Spinal cord (tissue), 10 donors: Measurements from ENCODE around the gene RACGAP1. TPM values are rescaled to one million over a fixed set of nuclear protein-coding genes. Genes with fewer than 3 reads are reported as not detected.

ENCODE experiments used
- DNase-seq, 6 donors: peaks; one replicate each; pipeline versions ENCODE4 v3.0.0 to v3.0.0-alpha.2; 2013 to 2015; ENCODE audit warnings: low spot score in 6 of 6, low read depth in 4 of 6
- H3K27ac ChIP-seq: one replicate; pipeline ENCODE4 v1.5.1; 2013; ENCODE audit warnings: low read depth, low read length, control low read depth
- H3K27me3 ChIP-seq: one replicate; pipeline ENCODE4 v1.6.1; 2013; ENCODE audit warnings: low read length; ENCODE audit not compliant: control insufficient read depth, insufficient read depth
- H3K36me3 ChIP-seq: one replicate; pipeline ENCODE4 v1.6.1; 2013; ENCODE audit warnings: low read length; ENCODE audit not compliant: control insufficient read depth, insufficient read depth
- H3K4me1 ChIP-seq: one replicate; pipeline ENCODE4 v1.6.1; 2013; ENCODE audit warnings: low read length; ENCODE audit not compliant: control insufficient read depth, insufficient read depth
- H3K4me3 ChIP-seq: one replicate; pipeline ENCODE4 v1.5.1; 2013; ENCODE audit warnings: low read depth, low read length, control low read depth
- H3K9me3 ChIP-seq: one replicate; pipeline ENCODE4 v1.6.1; 2013; ENCODE audit warnings: low read length; ENCODE audit not compliant: control insufficient read depth, insufficient read depth
- WGBS: methylation state at CpG from one replicate; pipeline ENCODE4 v1.1.5; 2013; ENCODE audit warnings: missing lambda C conversion rate; ENCODE audit not compliant: insufficient coverage; 5-methylcytosine and 5-hydroxymethylcytosine counted together
- polyA plus RNA-seq, 2 donors: library from polyadenylated mRNA; unstranded; fragments of 120-200 nt; gene quantifications; one replicate each; pipeline ENCODE4 v1.2.1, GENCODE V29; 2013; ENCODE audit not compliant: insufficient read length in 2 of 2
- total RNA-seq, 2 donors: library from RNA; depleted of rRNA in 1 of 2; stranded (reverse); fragments of 120-200 nt in 1 of 2; fragments of >200 nt in 1 of 2; gene quantifications; one replicate each; pipeline versions ENCODE4 v1.2.3 to v1.2.4, GENCODE V29; 2013 to 2014
- donor health status: healthy.

Gene RACGAP1
- total and polyA plus RNA-seq, 4 donors, result 32.1 to 46.2 (median 40.6) TPM

GRCh38 chr12:49973361-49973830, 51.9 kb downstream of the RACGAP1 start:
- Histone ChIP-seq H3K36me3 (peaks cover 8% of the 10 kb centered on the region), H3K4me3 (no peak overlapping the region), H3K27me3 (peaks cover 2% of the 10 kb centered on the region), H3K9me3 (no peaks in the 10 kb centered on the region), H3K4me1 (peaks cover 87% of the 10 kb centered on the region), H3K27ac (no peak overlapping the region)
- DNase-seq, result no peak
- WGBS, result 91% methylated on average over 19 of the region's 19 CpGs

GRCh38 chr12:49972641-49973360, 52.5 kb downstream of the RACGAP1 start, which contains the start of gene AQP6:
AQP6 (plus strand) TSS chr12:49972947; CDS start chr12:49973174, 227 bp downstream.
- H3K9me3 ChIP-seq, result no peaks in the 10 kb centered on the region
- H3K4me1 ChIP-seq, result peaks cover 89% of the 10 kb centered on the region
- no peak for DNase-seq
- peaks cover 8% of the 10 kb centered on the region for H3K36me3 ChIP-seq
- 84% methylated on average over 15 of the region's 18 CpGs for WGBS
- H3K4me3 ChIP-seq, result no peak within 1 kb of the TSS
- no peak within 1 kb of the TSS for H3K27ac ChIP-seq
- H3K27me3 ChIP-seq, result peaks cover 2% of the 10 kb centered on the region

GRCh38 chr12:49972129-49972528, 53.2 kb downstream of the RACGAP1 start:
- no peak for DNase-seq
- Histone ChIP-seq H3K9me3 (no peaks in the 10 kb centered on the region), H3K27ac (no peak overlapping the region), H3K4me1 (peaks cover 93% of the 10 kb centered on the region), H3K4me3 (no peak overlapping the region), H3K27me3 (peaks cover 2% of the 10 kb centered on the region), H3K36me3 (peaks cover 8% of the 10 kb centered on the region)
- WGBS, result 83% methylated on average over 6 of the region's 9 CpGs

GRCh38 chr12:49971141-49971540, 54.2 kb downstream of the RACGAP1 start:
- H3K4me3 ChIP-seq, result no peak overlapping the region
- peaks cover 8% of the 10 kb centered on the region for H3K36me3 ChIP-seq
- no peak for DNase-seq
- WGBS, result 78% methylated on average over 3 of the region's 6 CpGs
- H3K27me3 ChIP-seq, result peaks cover 2% of the 10 kb centered on the region
- no peaks in the 10 kb centered on the region for H3K9me3 ChIP-seq
- H3K27ac ChIP-seq, result no peak overlapping the region
- peaks cover 95% of the 10 kb centered on the region for H3K4me1 ChIP-seq

GRCh38 chr12:49970658-49971057, 54.6 kb downstream of the RACGAP1 start:
- no peak for DNase-seq
- 68% methylated on average over 10 of the region's 10 CpGs for WGBS
- Histone ChIP-seq H3K9me3 (no peaks in the 10 kb centered on the region), H3K36me3 (peaks cover 8% of the 10 kb centered on the region), H3K4me1 (peaks cover 91% of the 10 kb centered on the region), H3K4me3 (no peak overlapping the region), H3K27ac (no peak overlapping the region), H3K27me3 (peaks cover 2% of the 10 kb centered on the region)

GRCh38 chr12:49969651-49970429, 55.5 kb downstream of the RACGAP1 start:
- Histone ChIP-seq H3K27me3 (peaks cover 2% of the 10 kb centered on the region), H3K36me3 (peaks cover 8% of the 10 kb centered on the region), H3K4me3 (no peak overlapping the region), H3K4me1 (peaks cover 83% of the 10 kb centered on the region), H3K27ac (peak overlapping the region; percentile 82), H3K9me3 (no peaks in the 10 kb centered on the region)
- DNase-seq, result no peak
- 70% methylated on average over 12 of the region's 12 CpGs for WGBS

GRCh38 chr12:49969027-49969426, 56.3 kb downstream of the RACGAP1 start:
- 43% methylated on average over 5 of the region's 5 CpGs for WGBS
- peak overlapping the region; percentile 82 for H3K27ac ChIP-seq
- peaks cover 8% of the 10 kb centered on the region for H3K36me3 ChIP-seq
- H3K9me3 ChIP-seq, result no peaks in the 10 kb centered on the region
- peaks cover 75% of the 10 kb centered on the region for H3K4me1 ChIP-seq
- H3K4me3 ChIP-seq, result no peak overlapping the region
- peak in 2 of 6 donors; percentile 59 to 87 for DNase-seq
- H3K27me3 ChIP-seq, result peaks cover 2% of the 10 kb centered on the region

- Histone ChIP-seq H3K27me3 (peaks cover 2% of the 10 kb centered on the region), H3K27ac (peak overlapping the region; percentile 82), H3K4me3 (no peak overlapping the region), H3K9me3 (no peaks in the 10 kb centered on the region), H3K36me3 (peaks cover 7% of the 10 kb centered on the region), H3K4me1 (peaks cover 69% of the 10 kb centered on the region)
- 79% methylated on average over 4 of the region's 6 CpGs for WGBS
- no peak for DNase-seq
Observed at GRCh38 chr12:49968471-49968870, 56.8 kb downstream of the RACGAP1 start.

GRCh38 chr12:49967777-49968250, 57.5 kb downstream of the RACGAP1 start:
- H3K9me3 ChIP-seq, result no peaks in the 10 kb centered on the region
- 23% methylated on average over 10 of the region's 15 CpGs for WGBS
- peak overlapping the region; percentile 46 for H3K4me3 ChIP-seq
- DNase-seq, result no peak
- H3K4me1 ChIP-seq, result peaks cover 69% of the 10 kb centered on the region
- peak overlapping the region; percentile 13 for H3K27ac ChIP-seq
- peaks cover 2% of the 10 kb centered on the region for H3K27me3 ChIP-seq
- peaks cover under 1% of the 10 kb centered on the region for H3K36me3 ChIP-seq
